GM18526 (cell line): ENCODE results near the gene ZNF524.

ENCODE experiments used
- POLR2A ChIP-seq: IDR thresholded peaks from 3 replicates; pipeline ENCODE4 v1.6.1; 2011; ENCODE audit not compliant: insufficient read length; ENCODE audit errors: extremely low read depth

The ZNF524 gene, protein sequence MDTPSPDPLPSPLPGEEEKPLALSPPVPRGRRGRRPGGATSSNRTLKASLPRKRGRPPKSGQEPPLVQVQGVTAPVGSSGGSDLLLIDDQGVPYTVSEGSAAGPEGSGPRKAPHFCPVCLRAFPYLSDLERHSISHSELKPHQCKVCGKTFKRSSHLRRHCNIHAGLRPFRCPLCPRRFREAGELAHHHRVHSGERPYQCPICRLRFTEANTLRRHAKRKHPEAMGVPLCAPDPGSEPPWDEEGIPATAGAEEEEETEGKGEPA

DNA sequence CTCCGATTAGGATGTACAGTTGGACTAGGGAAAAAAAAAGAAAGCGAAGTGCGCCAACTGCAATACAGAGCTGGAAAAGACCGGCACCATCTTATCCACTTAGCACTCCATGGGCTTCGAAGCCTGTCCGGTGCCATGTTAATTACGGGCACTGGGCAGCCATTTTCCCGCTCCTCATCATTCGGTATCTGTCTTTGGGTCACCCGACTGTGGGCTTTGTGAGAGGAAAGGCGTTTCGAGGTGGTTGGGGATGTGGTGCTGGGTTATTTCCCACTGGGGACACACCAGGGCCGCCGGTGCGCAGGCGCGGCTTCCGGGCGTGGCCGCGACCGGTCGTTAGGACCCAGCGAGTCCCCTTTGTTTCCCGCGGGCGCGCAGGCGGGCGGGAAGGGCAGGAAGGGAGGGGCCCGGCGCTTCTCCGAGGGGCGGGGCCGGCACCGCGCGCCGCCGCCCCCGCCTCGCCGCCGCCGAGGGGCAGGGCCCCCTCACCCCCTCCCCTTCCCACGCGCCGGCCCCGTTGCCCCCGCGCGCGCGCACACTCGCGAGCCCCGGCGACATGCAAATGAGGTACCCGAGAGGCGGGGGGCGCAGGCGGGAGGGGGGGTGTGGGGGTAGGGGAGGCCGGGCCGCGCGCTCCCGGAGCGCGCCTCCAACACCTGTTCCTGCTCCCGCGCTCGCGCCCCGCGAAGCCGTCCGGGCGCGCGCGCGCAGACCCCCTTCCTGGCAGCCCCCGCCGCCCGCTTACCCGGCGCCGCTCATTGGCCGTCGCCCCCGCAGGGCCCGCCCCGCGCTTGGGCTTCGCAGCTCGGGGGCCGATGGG is at the start of gene ZNF524:
TSS of gene ZNF524 (plus strand) at position 447 of the 820 bp plus-strand sequence. CDS start 1,825 bp downstream, outside the sequence.
- TF ChIP-seq POLR2A = no peak

DNA sequence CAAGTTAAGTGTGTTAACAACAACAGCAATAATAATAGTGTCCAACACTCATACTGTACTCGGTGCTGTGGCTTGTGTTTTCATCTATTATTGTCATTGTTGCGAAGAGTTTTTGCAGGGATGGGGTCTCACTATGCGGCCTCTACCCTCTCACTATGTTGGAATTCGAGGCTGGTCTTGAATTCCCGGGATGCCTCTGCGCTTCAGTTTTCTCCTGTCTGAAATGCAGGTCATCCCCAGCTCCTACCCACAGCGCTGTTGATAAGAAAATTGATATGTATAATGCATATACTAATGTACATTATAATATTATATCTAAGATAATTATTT is 49.8 kb upstream of the ZNF524 start:
- TF ChIP-seq POLR2A = no peak

DNA sequence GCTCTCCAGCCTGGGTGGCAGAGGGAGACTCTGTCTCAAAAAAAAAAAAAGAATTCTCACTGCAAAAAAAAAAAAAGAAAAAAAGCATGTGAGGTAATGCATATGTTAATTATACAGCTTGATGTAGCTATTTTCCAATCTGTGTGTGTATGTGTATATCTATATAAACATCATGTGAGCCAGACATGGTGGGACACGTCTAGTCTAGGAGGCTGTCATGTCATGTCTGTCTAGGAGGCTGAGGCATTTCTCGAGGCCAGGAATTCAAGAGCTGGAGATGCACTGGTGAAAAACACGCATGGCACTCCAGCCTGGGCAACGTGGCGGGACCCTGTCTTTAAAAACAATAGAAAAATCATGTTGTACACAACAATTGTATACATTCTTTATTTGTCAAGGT is 47.9 kb upstream of the ZNF524 start:
- TF ChIP-seq POLR2A = no peak

DNA sequence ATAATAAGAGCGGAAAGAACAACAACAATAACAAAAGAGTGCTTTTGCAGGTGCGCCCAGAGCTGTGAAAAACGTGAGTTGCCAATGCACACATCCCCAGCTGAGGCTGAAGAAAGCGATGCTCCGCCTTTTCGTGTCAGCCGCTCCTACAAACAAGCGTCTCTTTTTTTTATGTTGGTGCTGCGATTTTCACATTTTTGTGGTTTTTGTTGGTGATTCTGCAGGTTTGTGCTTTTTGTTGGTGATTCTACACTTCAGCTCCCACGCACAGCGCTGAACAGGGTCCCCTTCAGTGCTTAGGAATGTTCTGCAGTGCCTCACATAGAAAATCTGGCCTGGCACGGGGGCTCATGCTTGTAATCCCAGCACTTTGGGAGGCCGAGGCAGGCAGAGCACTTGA is 47.5 kb upstream of the ZNF524 start:
- TF ChIP-seq POLR2A = no peak

DNA sequence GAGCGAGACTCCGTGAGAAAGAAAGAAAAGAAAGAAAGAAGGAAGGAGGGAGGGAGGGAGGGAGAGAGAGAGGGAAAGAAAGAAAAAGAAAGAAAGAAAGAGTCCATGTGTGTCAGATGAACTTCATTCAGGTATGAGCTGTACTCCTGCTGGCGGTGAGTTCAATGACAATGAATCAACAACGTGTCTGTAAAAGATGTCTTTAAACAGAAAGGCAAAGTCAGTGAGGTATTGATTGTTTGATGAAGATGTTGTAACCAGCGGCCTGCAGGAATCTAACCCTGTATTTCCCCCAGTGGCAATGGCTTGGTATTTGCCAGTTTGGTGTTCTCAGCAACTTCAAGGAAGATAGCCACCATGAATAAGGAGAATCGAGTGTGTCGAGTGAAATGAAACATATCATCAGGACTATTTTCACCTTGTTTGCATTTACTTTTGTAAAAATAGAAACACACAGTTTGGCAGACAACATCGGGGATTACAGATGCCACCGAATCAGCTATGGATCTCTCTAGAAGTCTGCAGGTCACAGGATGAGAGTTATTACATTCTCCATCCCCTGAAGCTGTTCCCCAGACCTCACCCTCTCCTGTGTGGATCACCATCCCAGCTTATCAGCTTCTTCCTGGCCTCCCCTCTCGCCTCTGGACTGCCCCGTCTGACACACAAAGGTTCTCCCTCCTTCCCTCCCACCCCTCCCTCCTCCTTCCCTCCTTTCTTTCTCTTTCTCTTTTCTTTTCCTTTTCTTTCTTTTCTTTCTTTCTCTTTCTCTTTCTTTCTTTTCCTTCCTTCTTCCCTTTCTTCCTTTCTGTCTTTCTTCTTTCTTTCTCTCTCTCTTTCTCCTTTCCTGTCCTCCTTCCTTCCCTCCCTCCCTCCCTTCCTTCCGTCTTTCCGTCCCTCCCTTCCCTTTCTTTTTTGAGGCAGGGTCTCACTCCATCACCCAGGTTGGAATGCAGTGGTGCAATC is 46.6 kb upstream of the ZNF524 start:
- TF ChIP-seq POLR2A = no peak

DNA sequence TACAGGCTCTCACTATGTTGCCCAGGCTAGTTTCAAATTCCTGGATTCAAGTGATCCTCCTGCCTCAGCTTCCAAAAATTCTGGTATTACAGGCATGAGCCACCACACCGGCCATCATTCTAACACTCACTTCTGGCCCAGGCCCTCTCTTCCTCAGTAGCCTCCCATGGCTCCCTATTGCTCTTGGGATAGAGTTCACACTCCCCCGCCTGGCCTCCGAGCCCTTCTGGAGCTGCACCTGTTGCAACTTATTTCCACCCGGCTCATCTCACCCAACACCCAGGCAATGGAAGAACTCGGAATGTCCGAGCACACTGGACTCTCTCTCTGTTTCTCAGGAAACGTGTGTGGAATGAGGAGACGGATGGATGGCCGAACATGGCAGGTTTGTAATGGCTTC is 45.8 kb upstream of the ZNF524 start:
- TF ChIP-seq POLR2A = no peak

DNA sequence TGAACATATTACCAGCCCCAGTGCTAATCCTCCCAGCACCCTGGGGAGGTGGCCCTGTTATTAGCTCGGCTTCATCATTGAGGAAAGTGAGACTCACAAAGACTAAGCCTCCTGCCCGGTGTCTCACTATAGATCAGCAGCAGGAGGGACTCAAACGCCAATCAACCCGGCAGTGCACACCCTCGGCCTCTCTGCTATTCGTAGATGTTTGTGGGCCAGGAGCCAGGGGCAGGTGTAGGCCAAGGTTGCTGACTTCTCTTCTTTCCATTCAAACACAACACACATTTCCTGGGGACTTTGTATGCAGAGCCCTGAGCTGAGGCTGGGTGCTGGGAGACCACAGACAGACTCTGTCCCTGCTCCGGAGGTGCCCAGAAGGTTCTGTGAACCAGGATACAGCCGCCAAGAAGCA is 45.3 kb upstream of the ZNF524 start:
- TF ChIP-seq POLR2A = no peak

DNA sequence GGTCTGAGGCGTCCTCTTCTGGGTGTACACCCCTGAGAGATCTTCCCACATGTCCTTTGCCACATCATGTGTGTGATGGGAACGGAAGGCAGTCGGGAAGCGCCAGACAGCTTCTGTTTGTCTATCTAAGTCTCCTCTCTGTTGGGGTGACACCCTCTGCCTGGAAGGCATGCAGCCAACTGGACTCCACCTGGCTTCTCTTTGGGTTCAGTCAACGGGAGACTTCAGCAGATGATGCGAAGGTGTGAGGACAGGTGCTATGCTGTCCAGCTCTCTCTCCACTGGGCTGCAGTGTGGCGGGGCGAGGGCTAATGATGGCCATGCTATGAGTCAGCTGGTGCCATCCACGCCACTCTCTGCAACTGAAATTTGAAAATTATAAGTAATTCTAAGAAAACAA is 40.4 kb upstream of the ZNF524 start:
- TF ChIP-seq POLR2A = no peak

DNA sequence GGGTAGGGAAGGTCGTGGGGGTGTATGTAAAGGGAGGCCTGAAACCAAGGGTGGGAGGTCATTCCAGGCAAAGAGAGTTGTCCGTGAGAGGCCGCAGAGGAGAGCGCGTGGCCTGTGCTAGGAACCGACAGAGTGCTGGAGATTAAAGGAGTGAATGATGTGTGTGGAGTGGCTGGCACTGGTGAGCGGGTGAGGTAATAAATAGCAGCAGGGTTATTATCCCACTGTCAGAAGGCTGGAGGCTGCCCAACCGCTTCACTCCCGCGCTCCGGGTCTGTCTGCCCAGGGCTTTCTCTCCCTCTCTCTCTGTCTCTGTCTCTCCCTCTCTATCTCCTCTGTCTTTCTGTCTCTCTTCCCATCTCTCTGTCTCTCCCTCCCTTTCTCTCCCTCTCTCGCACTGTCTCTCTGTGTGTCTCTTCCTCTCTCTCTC is 36.8 kb upstream of the ZNF524 start:
- TF ChIP-seq POLR2A = no peak

DNA sequence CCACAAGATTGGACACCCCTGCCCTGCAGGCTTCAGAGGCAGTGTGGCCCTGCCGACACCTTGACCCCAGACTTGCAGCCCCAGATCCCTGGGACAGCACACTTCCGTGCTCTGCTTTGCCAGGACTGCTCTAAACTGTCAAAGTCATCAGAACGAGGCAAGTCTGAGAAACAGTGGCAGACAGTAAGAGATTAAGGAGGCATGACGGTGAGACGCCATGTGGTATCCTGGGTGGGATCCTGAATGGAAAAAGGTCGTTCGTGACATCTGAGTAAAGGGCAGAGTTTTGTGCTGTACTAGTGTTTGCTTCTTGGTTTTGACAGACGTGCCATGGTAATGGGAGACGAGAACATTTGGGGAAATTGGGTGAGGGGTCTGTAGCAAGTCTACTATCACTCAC is 33.3 kb upstream of the ZNF524 start:
- TF ChIP-seq POLR2A = no peak

DNA sequence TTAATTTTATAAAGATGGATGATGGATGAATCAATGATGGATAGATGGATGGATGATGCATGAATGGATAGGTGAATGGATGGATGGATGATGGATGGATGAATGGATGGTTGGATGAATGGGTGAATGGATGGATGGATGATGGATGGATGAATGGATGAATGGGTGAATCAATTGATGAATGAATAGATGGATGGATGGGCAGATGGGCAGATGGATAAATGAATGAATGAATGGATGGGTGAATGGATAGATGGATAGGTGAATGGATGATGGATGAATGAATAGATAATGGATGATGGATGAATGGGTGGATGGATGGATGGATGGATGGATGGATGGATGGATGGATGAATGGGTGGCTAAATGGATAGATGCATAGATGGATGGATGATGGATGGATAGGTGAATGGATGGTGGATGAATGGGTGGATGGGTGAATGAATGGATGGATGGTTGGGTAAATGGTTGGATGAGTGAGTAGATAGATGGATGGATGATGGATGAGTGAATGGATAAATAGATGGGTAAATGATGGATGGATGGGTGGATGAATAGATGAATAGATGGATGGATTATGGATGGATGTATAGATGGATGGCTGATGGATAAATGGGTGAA is 32.3 kb upstream of the ZNF524 start:
- TF ChIP-seq POLR2A = no peak

DNA sequence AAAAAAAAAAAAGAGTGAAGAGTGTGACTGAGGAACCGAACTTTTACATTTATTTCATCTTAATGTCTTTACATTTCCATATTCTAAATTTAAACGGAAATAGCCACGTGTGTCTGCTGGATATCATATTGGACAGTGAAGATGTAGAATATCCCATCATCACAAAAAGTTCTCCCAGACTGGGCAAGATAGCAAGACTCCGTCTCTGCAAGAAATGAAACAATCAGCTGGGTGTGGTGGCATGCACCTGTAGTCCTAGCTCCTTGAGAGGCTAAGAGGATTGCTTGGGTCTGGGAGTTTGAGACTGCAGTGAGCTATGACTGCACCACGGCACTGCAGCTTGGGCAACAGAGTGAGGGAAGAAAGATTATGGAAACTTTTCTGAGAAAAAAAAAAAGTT is 23.3 kb upstream of the ZNF524 start:
- TF ChIP-seq POLR2A = no peak

DNA sequence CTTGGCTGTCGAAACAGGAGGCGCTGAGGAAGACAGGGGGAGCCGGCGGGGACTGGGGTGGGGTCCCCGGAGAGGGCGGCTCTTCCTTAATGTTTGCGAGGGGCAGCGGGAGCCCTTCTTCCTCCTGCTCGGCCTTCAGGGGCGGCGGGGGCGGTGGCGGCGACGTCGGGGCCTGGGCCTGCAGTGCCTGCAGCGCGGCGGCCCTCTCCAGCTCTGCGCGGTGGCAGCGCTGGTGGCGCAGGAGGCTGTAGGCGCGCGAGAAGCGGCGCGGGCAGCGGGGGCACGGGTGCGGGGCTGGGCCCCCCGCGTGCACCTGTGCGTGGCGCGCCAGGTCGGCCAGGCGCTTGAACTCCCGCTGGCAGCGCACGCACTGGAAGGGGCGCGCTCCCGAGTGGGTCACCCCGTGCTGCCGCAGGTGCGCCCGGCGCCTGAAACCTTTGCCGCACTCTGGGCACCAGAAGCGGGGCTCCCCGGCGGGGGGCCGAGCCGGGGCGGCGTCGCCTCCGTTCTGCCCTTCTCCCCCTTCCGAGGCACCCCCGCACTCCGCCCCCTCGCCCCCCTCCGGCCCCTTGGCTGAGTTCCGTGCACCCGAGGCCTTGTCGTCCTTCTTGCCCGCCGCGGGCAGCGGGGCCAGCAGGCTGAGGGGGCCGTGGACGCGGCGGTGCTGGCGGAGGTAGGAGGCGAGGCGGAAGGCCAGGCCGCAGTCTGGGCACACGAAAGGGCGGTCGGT is 21.9 kb upstream of the ZNF524 start:
- TF ChIP-seq POLR2A = no peak
